Pons (tissue), 1 donor: ENCODE measurements around the gene ITGA2.

Experiments
- DNase-seq: peaks from one replicate; pipeline ENCODE4 v3.0.0-alpha.2; 2016; ENCODE audit warnings: low spot score

Gene ITGA2

GRCh38 chr5:53017794-53018391 is 28.7 kb downstream of the ITGA2 start:
- no peak for DNase-seq

- DNase-seq: no peak
Observed at GRCh38 chr5:53019320-53019719, 30.2 kb downstream of the ITGA2 start.

- no peak for DNase-seq
Observed at GRCh38 chr5:53022930-53023511, 33.9 kb downstream of the ITGA2 start.

- no peak for DNase-seq
Observed at GRCh38 chr5:53023969-53024368, 34.8 kb downstream of the ITGA2 start.

GRCh38 chr5:53024535-53024934 is 35.4 kb downstream of the ITGA2 start:
- peak; percentile 69 for DNase-seq

- DNase-seq: peak; percentile 76
Observed at GRCh38 chr5:53025487-53025886, 36.3 kb downstream of the ITGA2 start.

- DNase-seq: peak; percentile 64
Observed at GRCh38 chr5:53027913-53028312, 38.8 kb downstream of the ITGA2 start.

- DNase-seq: no peak
Observed at GRCh38 chr5:53029608-53030007, 40.5 kb downstream of the ITGA2 start.

GRCh38 chr5:53030893-53031292 is 41.7 kb downstream of the ITGA2 start:
- no peak for DNase-seq

- DNase-seq: no peak
Observed at GRCh38 chr5:53031695-53032096, 42.5 kb downstream of the ITGA2 start.

GRCh38 chr5:53032188-53032587 is 43.0 kb downstream of the ITGA2 start:
- DNase-seq: no peak

GRCh38 chr5:53034832-53035231 is 45.7 kb downstream of the ITGA2 start:
- no peak for DNase-seq

- no peak for DNase-seq
Observed at GRCh38 chr5:53035868-53036381, 46.8 kb downstream of the ITGA2 start.

- no peak for DNase-seq
Observed at GRCh38 chr5:53037141-53037859, 48.1 kb downstream of the ITGA2 start.

GRCh38 chr5:53038196-53038847 is 49.2 kb downstream of the ITGA2 start:
- DNase-seq: no peak

GRCh38 chr5:53039855-53040254 is 50.7 kb downstream of the ITGA2 start:
- no peak for DNase-seq

- peak; percentile 68 for DNase-seq
Observed at GRCh38 chr5:53041071-53041692, 52.0 kb downstream of the ITGA2 start.

GRCh38 chr5:53041740-53042139 is 52.6 kb downstream of the ITGA2 start:
- DNase-seq: no peak

GRCh38 chr5:53045263-53045662 is 56.1 kb downstream of the ITGA2 start:
- no peak for DNase-seq

GRCh38 chr5:53048248-53048647 is 59.1 kb downstream of the ITGA2 start:
- DNase-seq: no peak

- no peak for DNase-seq
Observed at GRCh38 chr5:53052499-53052898, 63.3 kb downstream of the ITGA2 start.

GRCh38 chr5:53053364-53053763 is 64.2 kb downstream of the ITGA2 start:
- no peak for DNase-seq
